PC-9 (cell line): ENCODE data around the gene SDR42E2. TPM values are rescaled to one million over a fixed set of nuclear protein-coding genes. Genes with fewer than 3 reads are reported as not detected.

Experiments used
- BruUV-seq: library from RNA; stranded (reverse); fragments of 400-500 nt; replicated peaks from 2 replicates; lab custom pipeline; 2021; lab: Mats Ljungman, UMichigan
- CTCF ChIA-PET: fragments of 300-600 bp; sonication (Branson Sonifier 250); formaldehyde crosslinking; loops from one replicate; lab custom pipeline; 2022; ENCODE audit warnings: antibody characterized with exemption; lab: Charles Lee
- POLR2A ChIA-PET: fragments of 300-600 bp; sonication (Branson Sonifier 250); formaldehyde crosslinking; loops from one replicate; lab custom pipeline; 2022; ENCODE audit warnings: antibody characterized with exemption; ENCODE audit not compliant: unreplicated experiment; lab: Charles Lee
- DNase-seq, 2 experiments: peaks; one replicate each; pipeline versions ENCODE4 v3.0.0 to v3.0.0-alpha.2; 2015 to 2022; ENCODE audit warnings: mixed read lengths in 1 of 2
- H2AFZ ChIP-seq: fragments of 200-600 bp; sonication (generic); 2 replicates; pipeline ENCODE4 v1.8.1; 2017; ENCODE audit warnings: antibody characterized with exemption
- H3F3A ChIP-seq: fragments of 200-600 bp; sonication (generic); 2 replicates; pipeline ENCODE4 v1.8.1; 2017; ENCODE audit warnings: antibody characterized with exemption, mild to moderate bottlenecking, low read depth; ENCODE audit not compliant: insufficient read depth
- H3K27ac ChIP-seq: fragments of 200-600 bp; sonication (generic); 2 replicates; pipeline ENCODE4 v1.6.1; 2016; ENCODE audit warnings: mixed run types
- H3K27me3 ChIP-seq: fragments of 200-600 bp; sonication (generic); 2 replicates; pipeline ENCODE4 v1.6.1; 2016; ENCODE audit warnings: low read depth, mixed run types; ENCODE audit not compliant: insufficient read depth
- H3K36me3 ChIP-seq: fragments of 200-600 bp; sonication (generic); 2 replicates; pipeline ENCODE4 v1.6.1; 2016; ENCODE audit warnings: low read depth, mixed run types
- H3K4me1 ChIP-seq: fragments of 200-600 bp; sonication (generic); replicated peaks from 2 replicates; pipeline ENCODE4 v1.6.1; 2016; ENCODE audit warnings: mixed run types; ENCODE audit not compliant: insufficient read depth
- H3K4me2 ChIP-seq: fragments of 200-600 bp; sonication (generic); 2 replicates; pipeline ENCODE4 v1.6.1; 2017; ENCODE audit warnings: mixed run types
- H3K4me3 ChIP-seq: fragments of 200-600 bp; sonication (generic); 2 replicates; pipeline ENCODE4 v1.6.1; 2016; ENCODE audit warnings: mixed run types
- H3K79me2 ChIP-seq: fragments of 200-600 bp; sonication (generic); 2 replicates; pipeline ENCODE4 v1.6.1; 2017; ENCODE audit warnings: low read depth, mixed run types
- H3K9me2 ChIP-seq: fragments of 200-600 bp; sonication (generic); 2 replicates; pipeline ENCODE4 v1.8.1; 2017; ENCODE audit warnings: mild to moderate bottlenecking; ENCODE audit not compliant: insufficient read depth
- H3K9me3 ChIP-seq: fragments of 200-600 bp; sonication (generic); 2 replicates; pipeline ENCODE4 v1.8.1; 2016; ENCODE audit warnings: low read depth; ENCODE audit not compliant: insufficient read depth
- H4K20me1 ChIP-seq: fragments of 200-600 bp; sonication (generic); 2 replicates; pipeline ENCODE4 v1.8.1; 2017; ENCODE audit not compliant: insufficient read depth
- EZH2 ChIP-seq: fragments of 200-600 bp; sonication (generic); IDR thresholded peaks from 2 replicates; pipeline ENCODE4 v1.8.0; 2017; ENCODE audit warnings: antibody characterized with exemption, low read depth
- intact Hi-C: fragments of 100-400 bp; cut with micrococcal nuclease; formaldehyde crosslinking; loops from one replicate; pipeline ENCODE4 v1.10.0; 2022; ENCODE audit not compliant: unreplicated experiment
- total RNA-seq: library from RNA; stranded (reverse); gene quantifications from 2 replicates; pipeline ENCODE4 v1.2.3, GENCODE V29; 2021
- TF ChIP-seq, protein P1 (sequence below): fragments of 200-600 bp; sonication (generic); conservative IDR thresholded peaks from 2 replicates; pipeline ENCODE4 v1.6.1; 2017; ENCODE audit warnings: mixed run types, antibody characterized with exemption, mild to moderate bottlenecking, moderate library complexity

SDR42E2 gene
- total RNA-seq, 1 experiment from 2014 or later, result not detected

- CTCF ChIA-PET, result no interaction called here
These were observed 23.3 kb upstream of the SDR42E2 start for GRCh38 chr16:22139008-22139407.

DNA sequence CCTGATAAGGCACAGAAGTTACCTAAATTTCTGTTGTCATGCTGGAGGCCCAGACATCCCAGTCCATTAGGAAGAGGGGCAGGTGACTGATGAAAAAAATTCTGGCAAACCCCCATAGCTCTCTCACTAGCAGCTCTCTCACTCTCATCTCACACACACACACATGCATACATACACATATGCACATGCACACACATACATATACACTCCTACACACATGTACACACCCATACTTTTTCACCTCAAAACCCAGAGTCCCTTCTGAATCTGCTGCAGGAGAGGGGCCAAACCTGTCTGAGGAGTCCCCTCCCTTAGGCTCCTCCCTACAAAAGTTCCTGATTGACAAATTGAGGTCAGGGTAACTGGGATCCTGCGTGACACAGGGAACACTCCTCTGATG is 22.6 kb upstream of the SDR42E2 start:
- no peaks in the 10 kb centered on the region for H3K79me2 ChIP-seq
- BruUV-seq, result no TSS peak
- H4K20me1 ChIP-seq, result no peaks in the 10 kb centered on the region
- no peak overlapping the region for H2AFZ ChIP-seq
- no peaks in the 10 kb centered on the region for H3K4me1 ChIP-seq
- no peak for DNase-seq
- no peak for TF ChIP-seq EZH2
- TF ChIP-seq, protein P1, sequence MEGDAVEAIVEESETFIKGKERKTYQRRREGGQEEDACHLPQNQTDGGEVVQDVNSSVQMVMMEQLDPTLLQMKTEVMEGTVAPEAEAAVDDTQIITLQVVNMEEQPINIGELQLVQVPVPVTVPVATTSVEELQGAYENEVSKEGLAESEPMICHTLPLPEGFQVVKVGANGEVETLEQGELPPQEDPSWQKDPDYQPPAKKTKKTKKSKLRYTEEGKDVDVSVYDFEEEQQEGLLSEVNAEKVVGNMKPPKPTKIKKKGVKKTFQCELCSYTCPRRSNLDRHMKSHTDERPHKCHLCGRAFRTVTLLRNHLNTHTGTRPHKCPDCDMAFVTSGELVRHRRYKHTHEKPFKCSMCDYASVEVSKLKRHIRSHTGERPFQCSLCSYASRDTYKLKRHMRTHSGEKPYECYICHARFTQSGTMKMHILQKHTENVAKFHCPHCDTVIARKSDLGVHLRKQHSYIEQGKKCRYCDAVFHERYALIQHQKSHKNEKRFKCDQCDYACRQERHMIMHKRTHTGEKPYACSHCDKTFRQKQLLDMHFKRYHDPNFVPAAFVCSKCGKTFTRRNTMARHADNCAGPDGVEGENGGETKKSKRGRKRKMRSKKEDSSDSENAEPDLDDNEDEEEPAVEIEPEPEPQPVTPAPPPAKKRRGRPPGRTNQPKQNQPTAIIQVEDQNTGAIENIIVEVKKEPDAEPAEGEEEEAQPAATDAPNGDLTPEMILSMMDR, result no peak
- POLR2A ChIA-PET, result no interaction called here
- H3K4me3 ChIP-seq, result no peak overlapping the region
- intact Hi-C loops, result no loop called here
- H3K36me3 ChIP-seq, result no peaks in the 10 kb centered on the region
- H3K4me2 ChIP-seq, result no peak overlapping the region
- no peak overlapping the region for H3K27ac ChIP-seq
- no peaks in the 10 kb centered on the region for H3K9me3 ChIP-seq
- no peaks in the 10 kb centered on the region for H3F3A ChIP-seq
- H3K9me2 ChIP-seq, result no peaks in the 10 kb centered on the region
- H3K27me3 ChIP-seq, result peaks cover 23% of the 10 kb centered on the region; the same call in 1 of the 2 replicates
- CTCF ChIA-PET, result no interaction called here

More at GRCh38 chr16:22139008-22139407, 23.3 kb upstream of the SDR42E2 start:
- H3K36me3 ChIP-seq, result no peaks in the 10 kb centered on the region
- H3K79me2 ChIP-seq, result no peaks in the 10 kb centered on the region
- H3K9me2 ChIP-seq, result no peaks in the 10 kb centered on the region
- H3K4me1 ChIP-seq, result no peaks in the 10 kb centered on the region
- H3K4me3 ChIP-seq, result no peak overlapping the region
- no peak overlapping the region for H3K4me2 ChIP-seq
- no peak for TF ChIP-seq EZH2
- TF ChIP-seq, protein P1, result no peak
- no peak overlapping the region for H2AFZ ChIP-seq
- peaks cover 23% of the 10 kb centered on the region; the same call in 1 of the 2 replicates for H3K27me3 ChIP-seq
- no peaks in the 10 kb centered on the region for H4K20me1 ChIP-seq
- intact Hi-C loops, result no loop called here
- peak; percentile 44 to 49 for DNase-seq
- no peaks in the 10 kb centered on the region for H3K9me3 ChIP-seq
- H3F3A ChIP-seq, result no peaks in the 10 kb centered on the region
- POLR2A ChIA-PET, result no interaction called here
- no peak overlapping the region for H3K27ac ChIP-seq
- no TSS peak for BruUV-seq

DNA sequence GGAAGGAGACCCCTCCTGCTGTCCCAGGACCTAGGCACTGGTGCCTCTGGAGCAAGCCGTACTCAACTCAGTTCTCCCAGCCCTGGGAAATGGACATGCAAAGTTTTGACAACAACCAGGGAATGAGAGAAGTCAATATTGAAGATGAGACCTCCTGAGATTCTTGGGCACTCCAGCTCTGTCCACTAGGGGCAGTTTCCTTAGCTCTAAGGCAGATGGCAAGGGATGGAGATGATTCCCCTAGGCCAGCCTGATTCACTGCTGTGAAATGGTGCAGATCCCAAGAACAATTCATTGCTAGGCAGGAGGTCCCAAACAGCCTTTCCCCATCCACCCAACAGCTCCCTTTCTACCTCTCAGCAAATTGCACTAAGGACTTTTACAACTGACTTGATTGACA is 20.5 kb upstream of the SDR42E2 start:
- peaks cover 18% of the 10 kb centered on the region; the same call in 1 of the 2 replicates for H3K27me3 ChIP-seq
- H2AFZ ChIP-seq, result no peak overlapping the region
- no peak overlapping the region for H3K4me3 ChIP-seq
- H3K4me2 ChIP-seq, result no peak overlapping the region
- DNase-seq, result no peak
- ChIA-PET POLR2A (no interaction called here), CTCF (interaction anchor here (0.6 to 1.9 kb wide), 3 partner anchors 43 to 804 kb away, joined by 4 to 6 read pairs (median 6); no protein-coding TSS in a partner anchor)
- no peaks in the 10 kb centered on the region for H3F3A ChIP-seq
- intact Hi-C loops, result no loop called here
- H3K79me2 ChIP-seq, result no peaks in the 10 kb centered on the region
- no peaks in the 10 kb centered on the region for H4K20me1 ChIP-seq
- no peaks in the 10 kb centered on the region for H3K9me2 ChIP-seq
- H3K36me3 ChIP-seq, result no peaks in the 10 kb centered on the region
- no peaks in the 10 kb centered on the region for H3K9me3 ChIP-seq
- no peak for TF ChIP-seq EZH2
- TF ChIP-seq, protein P1, result peak; percentile 63
- H3K4me1 ChIP-seq, result no peaks in the 10 kb centered on the region
- BruUV-seq, result no TSS peak
- H3K27ac ChIP-seq, result no peak overlapping the region
